WTC11 (cell line): ENCODE results near the gene KRT35. TPM values are rescaled to one million over a fixed set of nuclear protein-coding genes. Genes with fewer than 3 reads are reported as not detected.

ENCODE experiments used
- ATAC-seq: fragments of 200-7000 bp; cut with Tn5 transposase; 2 replicates; pipeline ENCODE4 v1.10.0; 2021; ENCODE audit warnings: mild to moderate bottlenecking, moderate library complexity
- CTCF ChIA-PET: fragments of 300-600 bp; sonication (Branson Sonifier 250); formaldehyde crosslinking; loops from one replicate; lab custom pipeline; 2021; ENCODE audit warnings: antibody characterized with exemption; lab: Charles Lee
- POLR2A ChIA-PET: fragments of 350-600 bp; sonication (Branson Sonifier 250); formaldehyde crosslinking; loops from one replicate; lab custom pipeline; 2021; ENCODE audit warnings: antibody characterized with exemption; lab: Charles Lee
- DNase-seq: peaks from one replicate; pipeline ENCODE4 v3.0.0; 2021; ENCODE audit warnings: low spot score
- H3K27ac Mint-ChIP-seq: 2 replicates; pipeline ENCODE4 v1.8.0; 2021; ENCODE audit warnings: mixed read lengths
- H3K27me3 Mint-ChIP-seq: 2 replicates; pipeline ENCODE4 v1.8.0; 2021; ENCODE audit warnings: low read depth, mild to moderate bottlenecking, moderate library complexity, mixed read lengths
- H3K36me3 Mint-ChIP-seq: 2 replicates; pipeline ENCODE4 v1.8.0; 2021; ENCODE audit warnings: mixed read lengths
- H3K4me1 Mint-ChIP-seq: 2 replicates; pipeline ENCODE4 v1.8.0; 2022; ENCODE audit warnings: mixed read lengths
- H3K4me3 Mint-ChIP-seq: 2 replicates; pipeline ENCODE4 v1.8.0; 2021; ENCODE audit warnings: mild to moderate bottlenecking, moderate library complexity, mixed read lengths
- H3K9me3 Mint-ChIP-seq: 2 replicates; pipeline ENCODE4 v1.8.0; 2021; ENCODE audit warnings: mixed read lengths
- ARID4B ChIP-seq: sonication (generic); formaldehyde crosslinking; IDR thresholded peaks from 2 replicates; pipeline ENCODE4 v1.8.0; 2023; ENCODE audit warnings: missing genetic modification reagents, mild to moderate bottlenecking, borderline replicate concordance
- CBFB ChIP-seq: sonication (generic); formaldehyde crosslinking; IDR thresholded peaks from 2 replicates; pipeline ENCODE4 v1.8.1; 2022; ENCODE audit warnings: mild to moderate bottlenecking, low read depth, missing genetic modification reagents
- ELF4 ChIP-seq: sonication (generic); formaldehyde crosslinking; IDR thresholded peaks from 2 replicates; pipeline ENCODE4 v1.8.1; 2022; ENCODE audit warnings: low read depth, mild to moderate bottlenecking, moderate library complexity, missing genetic modification reagents
- FOXJ3 ChIP-seq: sonication (generic); formaldehyde crosslinking; IDR thresholded peaks from 2 replicates; pipeline ENCODE4 v1.9.0; 2021; ENCODE audit warnings: missing genetic modification reagents, mild to moderate bottlenecking, borderline replicate concordance
- FOXK1 ChIP-seq: sonication (generic); formaldehyde crosslinking; IDR thresholded peaks from 2 replicates; pipeline ENCODE4 v1.8.0; 2022; ENCODE audit warnings: mild to moderate bottlenecking, moderate library complexity, missing genetic modification reagents
- MXD4 ChIP-seq: fragments of 250-450 bp; sonication (Bioruptor Pico); IDR thresholded peaks from 2 replicates; pipeline ENCODE4 v1.8.0; 2021; ENCODE audit warnings: mild to moderate bottlenecking, moderate library complexity, borderline replicate concordance
- NFATC4 ChIP-seq: fragments of 250-450 bp; sonication (Bioruptor Pico); IDR thresholded peaks from 2 replicates; pipeline ENCODE4 v1.9.0; 2021; ENCODE audit warnings: mild to moderate bottlenecking
- NFYB ChIP-seq: sonication (generic); formaldehyde crosslinking; conservative IDR thresholded peaks from 2 replicates; pipeline ENCODE4 v1.8.0; 2022; ENCODE audit warnings: low read depth, missing genetic modification reagents
- SMAD3 ChIP-seq: sonication (generic); formaldehyde crosslinking; IDR thresholded peaks from 2 replicates; pipeline ENCODE4 v1.8.0; 2022; ENCODE audit warnings: missing genetic modification reagents, mild to moderate bottlenecking, borderline replicate concordance
- SMAD4 ChIP-seq: sonication (generic); formaldehyde crosslinking; IDR thresholded peaks from 2 replicates; pipeline ENCODE4 v1.8.0; 2022; ENCODE audit warnings: mild to moderate bottlenecking, missing genetic modification reagents
- STAT6 ChIP-seq: sonication (generic); formaldehyde crosslinking; conservative IDR thresholded peaks from 2 replicates; pipeline ENCODE4 v1.8.1; 2023; ENCODE audit warnings: mild to moderate bottlenecking, low read depth, missing genetic modification reagents, moderate library complexity
- TP53 ChIP-seq: sonication (generic); formaldehyde crosslinking; IDR thresholded peaks from 2 replicates; pipeline ENCODE4 v1.8.1; 2023; ENCODE audit warnings: mild to moderate bottlenecking, missing genetic modification reagents
- ZNF512 ChIP-seq: sonication (generic); formaldehyde crosslinking; IDR thresholded peaks from 2 replicates; pipeline ENCODE4 v1.8.1; 2022; ENCODE audit warnings: missing genetic modification reagents, borderline replicate concordance
- ZNF671 ChIP-seq: fragments of 250-450 bp; sonication (Bioruptor Pico); IDR thresholded peaks from 2 replicates; pipeline ENCODE4 v1.8.0; 2021; ENCODE audit warnings: mild to moderate bottlenecking
- total RNA-seq: library from RNA; stranded (reverse); gene quantifications from 3 replicates; pipeline ENCODE4 v1.2.3, GENCODE V29; 2021
- TF ChIP-seq, protein P1 (sequence below): sonication (generic); formaldehyde crosslinking; IDR thresholded peaks from 2 replicates; pipeline ENCODE4 v1.8.0; 2022; ENCODE audit warnings: missing genetic modification reagents
- TF ChIP-seq, protein P2 (sequence below): sonication (generic); formaldehyde crosslinking; IDR thresholded peaks from 2 replicates; pipeline ENCODE4 v1.8.1; 2023; ENCODE audit warnings: mild to moderate bottlenecking, missing genetic modification reagents, moderate library complexity
- TF ChIP-seq, protein P3 (sequence below): sonication (generic); formaldehyde crosslinking; IDR thresholded peaks from 2 replicates; pipeline ENCODE4 v1.8.1; 2022; ENCODE audit warnings: mild to moderate bottlenecking, moderate library complexity, missing genetic modification reagents
- TF ChIP-seq, protein P4 (sequence below): sonication (generic); formaldehyde crosslinking; IDR thresholded peaks from 2 replicates; pipeline ENCODE4 v1.8.1; 2023; ENCODE audit warnings: mild to moderate bottlenecking, missing genetic modification reagents

The KRT35 gene
- total RNA-seq, 1 experiment from 2014 or later, result not detected

GRCh38 chr17:41483531-41483930 lies 2.6 kb upstream of the KRT35 start (continued):
- TF ChIP-seq ZNF512 (CRISPR knock-in tag) (no peak), STAT6 (CRISPR knock-in tag) (no peak)

GRCh38 chr17:41480581-41480980 lies 370 bp downstream of the KRT35 start:
- Mint-ChIP-seq H3K27me3 (peaks cover 5% of the 10 kb centered on the region; the same call in 1 of the 2 replicates), H3K36me3 (no peaks in the 10 kb centered on the region), H3K4me1 (no peaks in the 10 kb centered on the region), H3K9me3 (no peaks in the 10 kb centered on the region), H3K4me3 (no peak overlapping the region)
- DNase-seq, result no peak
- CTCF ChIA-PET, result interaction anchor here (2.0 kb wide), 1 partner anchor 68 kb away, joined by 6 read pairs; no protein-coding TSS in a partner anchor
- ATAC-seq, result no peak
- no peak for TF ChIP-seq ZNF671
- TF ChIP-seq CBFB, result no peak
- TF ChIP-seq SMAD4 (CRISPR knock-in tag), result no peak
- TF ChIP-seq, protein P1, sequence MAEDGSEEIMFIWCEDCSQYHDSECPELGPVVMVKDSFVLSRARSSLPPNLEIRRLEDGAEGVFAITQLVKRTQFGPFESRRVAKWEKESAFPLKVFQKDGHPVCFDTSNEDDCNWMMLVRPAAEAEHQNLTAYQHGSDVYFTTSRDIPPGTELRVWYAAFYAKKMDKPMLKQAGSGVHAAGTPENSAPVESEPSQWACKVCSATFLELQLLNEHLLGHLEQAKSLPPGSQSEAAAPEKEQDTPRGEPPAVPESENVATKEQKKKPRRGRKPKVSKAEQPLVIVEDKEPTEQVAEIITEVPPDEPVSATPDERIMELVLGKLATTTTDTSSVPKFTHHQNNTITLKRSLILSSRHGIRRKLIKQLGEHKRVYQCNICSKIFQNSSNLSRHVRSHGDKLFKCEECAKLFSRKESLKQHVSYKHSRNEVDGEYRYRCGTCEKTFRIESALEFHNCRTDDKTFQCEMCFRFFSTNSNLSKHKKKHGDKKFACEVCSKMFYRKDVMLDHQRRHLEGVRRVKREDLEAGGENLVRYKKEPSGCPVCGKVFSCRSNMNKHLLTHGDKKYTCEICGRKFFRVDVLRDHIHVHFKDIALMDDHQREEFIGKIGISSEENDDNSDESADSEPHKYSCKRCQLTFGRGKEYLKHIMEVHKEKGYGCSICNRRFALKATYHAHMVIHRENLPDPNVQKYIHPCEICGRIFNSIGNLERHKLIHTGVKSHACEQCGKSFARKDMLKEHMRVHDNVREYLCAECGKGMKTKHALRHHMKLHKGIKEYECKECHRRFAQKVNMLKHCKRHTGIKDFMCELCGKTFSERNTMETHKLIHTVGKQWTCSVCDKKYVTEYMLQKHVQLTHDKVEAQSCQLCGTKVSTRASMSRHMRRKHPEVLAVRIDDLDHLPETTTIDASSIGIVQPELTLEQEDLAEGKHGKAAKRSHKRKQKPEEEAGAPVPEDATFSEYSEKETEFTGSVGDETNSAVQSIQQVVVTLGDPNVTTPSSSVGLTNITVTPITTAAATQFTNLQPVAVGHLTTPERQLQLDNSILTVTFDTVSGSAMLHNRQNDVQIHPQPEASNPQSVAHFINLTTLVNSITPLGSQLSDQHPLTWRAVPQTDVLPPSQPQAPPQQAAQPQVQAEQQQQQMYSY (CRISPR knock-in tag), result no peak
- TF ChIP-seq MXD4 (CRISPR knock-in tag), result no peak
- TF ChIP-seq, protein P2, sequence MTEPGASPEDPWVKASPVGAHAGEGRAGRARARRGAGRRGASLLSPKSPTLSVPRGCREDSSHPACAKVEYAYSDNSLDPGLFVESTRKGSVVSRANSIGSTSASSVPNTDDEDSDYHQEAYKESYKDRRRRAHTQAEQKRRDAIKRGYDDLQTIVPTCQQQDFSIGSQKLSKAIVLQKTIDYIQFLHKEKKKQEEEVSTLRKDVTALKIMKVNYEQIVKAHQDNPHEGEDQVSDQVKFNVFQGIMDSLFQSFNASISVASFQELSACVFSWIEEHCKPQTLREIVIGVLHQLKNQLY (CRISPR knock-in tag), result no peak
- no peak for TF ChIP-seq NFYB (CRISPR knock-in tag)
- no peak for TF ChIP-seq TP53 (CRISPR knock-in tag)
- TF ChIP-seq FOXJ3 (CRISPR knock-in tag), result no peak
- TF ChIP-seq ELF4 (CRISPR knock-in tag), result no peak
- TF ChIP-seq FOXK1 (CRISPR knock-in tag), result no peak
- TF ChIP-seq, protein P3, sequence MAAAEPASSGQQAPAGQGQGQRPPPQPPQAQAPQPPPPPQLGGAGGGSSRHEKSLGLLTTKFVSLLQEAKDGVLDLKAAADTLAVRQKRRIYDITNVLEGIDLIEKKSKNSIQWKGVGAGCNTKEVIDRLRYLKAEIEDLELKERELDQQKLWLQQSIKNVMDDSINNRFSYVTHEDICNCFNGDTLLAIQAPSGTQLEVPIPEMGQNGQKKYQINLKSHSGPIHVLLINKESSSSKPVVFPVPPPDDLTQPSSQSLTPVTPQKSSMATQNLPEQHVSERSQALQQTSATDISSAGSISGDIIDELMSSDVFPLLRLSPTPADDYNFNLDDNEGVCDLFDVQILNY (CRISPR knock-in tag), result no peak
- no peak for TF ChIP-seq ARID4B (CRISPR knock-in tag)
- TF ChIP-seq, protein P4, sequence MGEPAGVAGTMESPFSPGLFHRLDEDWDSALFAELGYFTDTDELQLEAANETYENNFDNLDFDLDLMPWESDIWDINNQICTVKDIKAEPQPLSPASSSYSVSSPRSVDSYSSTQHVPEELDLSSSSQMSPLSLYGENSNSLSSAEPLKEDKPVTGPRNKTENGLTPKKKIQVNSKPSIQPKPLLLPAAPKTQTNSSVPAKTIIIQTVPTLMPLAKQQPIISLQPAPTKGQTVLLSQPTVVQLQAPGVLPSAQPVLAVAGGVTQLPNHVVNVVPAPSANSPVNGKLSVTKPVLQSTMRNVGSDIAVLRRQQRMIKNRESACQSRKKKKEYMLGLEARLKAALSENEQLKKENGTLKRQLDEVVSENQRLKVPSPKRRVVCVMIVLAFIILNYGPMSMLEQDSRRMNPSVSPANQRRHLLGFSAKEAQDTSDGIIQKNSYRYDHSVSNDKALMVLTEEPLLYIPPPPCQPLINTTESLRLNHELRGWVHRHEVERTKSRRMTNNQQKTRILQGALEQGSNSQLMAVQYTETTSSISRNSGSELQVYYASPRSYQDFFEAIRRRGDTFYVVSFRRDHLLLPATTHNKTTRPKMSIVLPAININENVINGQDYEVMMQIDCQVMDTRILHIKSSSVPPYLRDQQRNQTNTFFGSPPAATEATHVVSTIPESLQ (CRISPR knock-in tag), result no peak
- no peak for TF ChIP-seq NFATC4 (CRISPR knock-in tag)
- TF ChIP-seq SMAD3 (CRISPR knock-in tag), result no peak
- TF ChIP-seq, all 79 proteins: peak for 0
- POLR2A ChIA-PET, result no interaction called here
- H3K27ac Mint-ChIP-seq, result no peak overlapping the region
